Fibroblast of the aortic adventitia (primary cell): ENCODE results near the gene LRRC10B. TPM values are rescaled to one million over a fixed set of nuclear protein-coding genes. Genes with fewer than 3 reads are reported as not detected.

Experiments used
- DNase-seq: peaks from one replicate; pipeline ENCODE4 v3.0.0-alpha.2; 2010; ENCODE audit warnings: low read depth
- H3K4me3 ChIP-seq: 2 replicates; pipeline ENCODE4 v1.5.1; 2011; ENCODE audit warnings: low read depth, mild to moderate bottlenecking, control low read depth, low read length, moderate library complexity
- CTCF ChIP-seq: IDR thresholded peaks from 2 replicates; pipeline ENCODE4 v1.5.1; 2011; ENCODE audit warnings: mild to moderate bottlenecking, low read length, control low read depth, inconsistent platforms; ENCODE audit not compliant: insufficient read depth
- total RNA-seq: library from RNA; depleted of rRNA; stranded (reverse); fragments of >200 nt; gene quantifications from 2 replicates; pipeline ENCODE4 v1.2.3, GENCODE V29; 2012; ENCODE audit warnings: low replicate concordance

The LRRC10B gene
- total RNA-seq, 1 donor: 0.27 TPM

- no peak overlapping the region for H3K4me3 ChIP-seq
- no peak for TF ChIP-seq CTCF
- DNase-seq: no peak
Observed at GRCh38 chr11:61529537-61530225, 21.1 kb downstream of the LRRC10B start.

DNA sequence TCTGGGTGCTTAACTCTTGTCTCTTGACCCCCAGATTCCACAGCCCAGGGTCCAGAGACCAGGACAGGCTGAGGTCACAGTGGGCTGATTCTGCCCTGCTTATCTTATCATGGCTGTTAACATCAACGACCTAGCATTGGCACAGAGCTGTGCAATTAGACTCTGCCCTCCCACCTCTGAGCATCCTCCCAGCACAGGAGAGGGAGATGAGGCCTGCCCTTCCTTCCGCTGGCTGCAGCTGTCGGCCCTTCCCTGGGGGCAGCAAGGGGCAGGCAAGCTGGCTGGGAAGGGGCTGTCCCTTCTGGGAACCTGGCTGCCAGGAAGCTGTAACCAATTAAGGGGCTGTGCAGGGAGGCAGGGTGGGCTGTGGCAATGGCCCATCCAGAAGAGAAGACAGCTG, 22.5 kb downstream of the LRRC10B start:
- TF ChIP-seq CTCF: no peak
- no peak overlapping the region for H3K4me3 ChIP-seq
- DNase-seq: no peak

GRCh38 chr11:61532134-61533038, 23.8 kb downstream of the LRRC10B start:
- no peak overlapping the region for H3K4me3 ChIP-seq
- DNase-seq: peak; percentile 23
- peak; percentile 92 for TF ChIP-seq CTCF

DNA sequence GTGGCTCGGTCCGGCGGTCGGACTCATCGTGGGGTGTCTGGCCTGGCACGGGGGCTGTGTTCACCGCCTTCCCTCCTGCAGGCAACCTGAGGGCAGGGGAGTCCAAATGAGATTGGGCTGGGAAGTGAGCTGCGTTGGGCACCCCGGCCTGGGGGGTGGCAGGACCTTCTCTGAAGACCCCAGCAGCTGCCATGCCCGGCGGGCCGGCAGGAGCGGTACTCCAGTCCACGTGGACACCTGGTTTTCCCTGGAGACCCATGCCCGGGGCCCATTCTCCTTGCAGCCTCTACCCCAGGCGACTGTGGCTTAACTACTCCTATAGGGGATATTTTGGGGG, 24.5 kb downstream of the LRRC10B start:
- DNase-seq: no peak
- no peak overlapping the region for H3K4me3 ChIP-seq
- TF ChIP-seq CTCF: no peak

DNA sequence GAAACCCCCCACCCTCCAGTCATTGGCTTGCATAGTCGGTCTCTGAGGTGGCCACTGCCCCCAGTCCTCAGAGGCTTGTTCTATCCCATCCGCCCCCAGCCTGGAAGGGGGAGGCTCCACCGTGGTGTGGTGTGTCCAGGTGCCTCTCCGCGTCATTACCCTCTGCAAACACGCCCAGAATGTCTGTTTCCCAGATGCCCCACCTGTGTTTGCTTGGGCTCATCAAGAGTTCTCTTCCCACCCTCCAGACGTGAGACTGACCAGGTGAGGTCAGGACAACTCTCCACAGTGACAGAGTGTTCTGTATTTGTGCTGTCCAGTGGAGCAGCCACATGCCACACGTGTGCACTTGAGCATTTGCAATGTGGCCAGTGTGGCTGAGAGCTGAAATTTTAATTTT, 24.9 kb downstream of the LRRC10B start:
- no peak for DNase-seq
- no peak overlapping the region for H3K4me3 ChIP-seq
- no peak for TF ChIP-seq CTCF

DNA sequence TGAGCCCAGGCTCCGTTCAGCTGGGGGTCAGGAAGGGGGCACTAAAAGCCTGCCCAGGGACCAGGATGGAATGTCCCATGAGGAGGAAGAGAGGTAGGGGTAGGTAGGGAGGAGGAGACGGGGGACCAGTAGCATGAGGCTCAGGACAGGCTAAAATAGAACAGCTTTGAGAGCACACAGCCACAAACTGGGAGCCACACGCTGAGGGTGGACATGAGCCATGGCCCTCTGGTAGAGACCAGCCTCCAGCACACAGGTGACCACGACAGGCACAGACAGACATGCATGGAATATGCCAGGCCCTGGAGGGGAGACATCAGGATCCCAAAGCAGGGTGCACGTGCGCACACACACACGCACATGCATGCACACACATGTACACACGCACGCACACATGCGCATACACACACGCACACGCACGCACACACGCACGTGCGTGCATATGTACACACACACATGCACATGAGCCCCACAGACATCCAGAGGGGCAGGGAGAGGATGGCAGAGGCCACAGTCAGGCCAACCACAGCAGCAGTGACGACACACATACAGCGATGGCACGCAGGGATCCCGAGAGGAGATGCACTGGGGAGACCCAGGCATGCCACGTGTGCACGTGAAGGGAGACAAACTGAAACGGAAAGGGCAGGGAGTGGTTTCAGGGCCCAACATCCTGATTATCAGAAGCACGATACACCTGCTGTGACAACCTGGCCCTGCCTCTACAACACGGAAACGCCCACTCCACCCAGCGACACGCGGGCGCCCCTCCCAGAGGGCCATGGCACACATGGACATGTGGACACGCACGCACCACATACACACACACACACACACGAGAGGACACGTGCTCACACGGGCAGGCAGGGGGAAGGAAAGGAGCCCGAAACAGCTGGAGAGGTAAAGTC, 25.7 kb downstream of the LRRC10B start:
- no peak overlapping the region for H3K4me3 ChIP-seq
- no peak for DNase-seq
- TF ChIP-seq CTCF: no peak
